Measurements from ENCODE around the gene TNFRSF25. TPM values are rescaled to one million over a fixed set of nuclear protein-coding genes. Genes with fewer than 3 reads are reported as not detected.

The TNFRSF25 gene
- total and polyA plus RNA-seq, 2 of the 8 experiments (the other 6 are each of a cell fraction or from before 2014, with no cell fraction given): 10.7 to 19.5 TPM

DNA sequence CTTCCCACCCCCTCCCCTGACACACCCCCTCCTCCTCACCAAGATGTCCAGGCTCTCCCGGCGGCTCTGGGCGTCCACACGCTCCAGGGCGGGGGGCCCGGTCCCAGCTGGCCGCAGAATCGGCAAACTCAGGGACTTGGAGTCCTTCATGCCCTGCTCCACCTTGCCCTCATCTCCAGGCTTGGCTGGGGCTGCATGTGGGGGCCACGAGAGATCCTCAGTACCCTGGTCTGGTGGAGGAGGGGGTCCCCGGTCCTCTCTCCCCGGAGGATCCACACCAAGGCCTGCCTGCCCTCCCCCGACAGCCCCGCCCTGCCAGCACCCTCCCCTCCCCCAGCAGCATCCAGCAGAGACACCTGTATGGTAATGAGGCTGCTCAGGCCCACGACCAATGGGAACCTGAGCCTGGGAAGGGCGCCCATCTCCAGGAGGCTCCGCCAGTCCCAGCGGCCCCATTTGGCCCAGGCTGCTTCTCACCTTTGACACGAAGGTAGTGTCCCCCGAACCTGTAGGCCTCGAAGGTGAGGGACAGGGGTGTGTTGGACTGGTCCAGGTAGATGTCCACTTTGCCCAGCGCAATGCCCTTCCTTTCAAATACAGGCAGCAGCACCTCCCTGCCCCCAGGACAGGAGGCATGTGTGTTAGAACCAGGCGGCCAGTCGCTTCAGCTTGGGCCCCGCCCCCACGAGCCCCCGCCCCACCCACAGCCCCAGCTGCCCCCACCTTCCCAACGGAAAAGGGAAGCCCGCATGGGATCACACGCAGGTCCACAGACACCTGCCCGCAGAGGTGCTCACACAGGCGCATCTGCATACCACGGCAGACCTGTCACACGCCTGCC is 8.2 kb upstream of the TNFRSF25 start:
- Histone ChIP-seq H3K79me2 (ENCODE audit: control insufficient read depth in 1 of 2, insufficient read depth in 2 of 2, low read length in 2 of 2) (no peaks in the 10 kb centered on the region), H3K79me1 (ENCODE audit: low read depth, low read length) (no peaks in the 10 kb centered on the region), H3K9ac (replicated peaks in 1 of 4; ENCODE audit: extremely low read depth in 1 of 4, low read depth in 3 of 4, low read length in 3 of 4) (no peak overlapping the region), H4K20me1 (replicated peaks in 1 of 2; ENCODE audit: control insufficient read depth in 1 of 2, insufficient read depth in 2 of 2, low read length in 2 of 2) (peaks cover 5 to 12% of the 10 kb centered on the region in 2 experiments), H2BK12ac (ENCODE audit: low read depth, low read length) (peak overlapping the region; percentile 90; the same call in 1 of the 2 replicates), H2BK5ac (ENCODE audit: low read depth, low read length) (peak overlapping the region; percentile 75; the same call in 1 of the 2 replicates), H3K14ac (ENCODE audit: insufficient read length) (no peak overlapping the region), H4K91ac (replicated peaks; ENCODE audit: insufficient read length, low read length) (peak overlapping the region; percentile 91), H3K4ac (replicated peaks; ENCODE audit: insufficient read length, low read depth, low read length) (no peak overlapping the region), H3K27me3 (replicated peaks in 1 of 4; ENCODE audit: control insufficient read depth in 3 of 4, extremely low read depth in 1 of 4, insufficient read depth in 3 of 4, low read length in 3 of 4) (no peaks in the 10 kb centered on the region; a peak in 1 of 7 replicates), H2BK20ac (ENCODE audit: low read length) (0 out of 2 replicates have a peak overlapping the region, but pooled peaks have one; percentile 48), H2AK5ac (ENCODE audit: low read depth, low read length) (peak overlapping the region; percentile 90; the same call in 1 of the 2 replicates), H3K36me3 (ENCODE audit: control insufficient read depth in 2 of 4, insufficient read depth in 4 of 4, low read length in 3 of 4) (peaks cover 3 to 16% (median 7%) of the 10 kb centered on the region in 4 experiments; a peak in 5 of 8 replicates), H4K5ac (ENCODE audit: insufficient read length, low read depth, low read length) (no peak overlapping the region), H3K27ac (ENCODE audit: low read depth, low read length) (no peak overlapping the region; the same call in 1 of the 2 replicates), H4K8ac (ENCODE audit: extremely low read depth, insufficient read depth, low read length) (0 out of 2 replicates have a peak overlapping the region, but pooled peaks have one; percentile 45), H2AFZ (ENCODE audit: low read length) (no peak overlapping the region), H3K9me3 (ENCODE audit: insufficient read depth in 2 of 2, low read depth in 1 of 2, low read length in 1 of 2) (no peaks in the 10 kb centered on the region), H2BK120ac (replicated peaks; ENCODE audit: low read depth, low read length) (no peak overlapping the region), H3K23ac (ENCODE audit: insufficient read length) (no peak overlapping the region), H3K56ac (replicated peaks; ENCODE audit: insufficient read length, low read depth, low read length) (no peak overlapping the region), H3K4me1 (replicated peaks in 1 of 4; ENCODE audit: control insufficient read depth in 3 of 4, insufficient read depth in 4 of 4, low read length in 3 of 4) (peaks cover 0 to 22% (median 14%) of the 10 kb centered on the region in 4 experiments; a peak in 6 of 7 replicates), H3K4me3 (ENCODE audit: extremely low read depth in 1 of 4, insufficient read depth in 2 of 4, low read depth in 3 of 4, low read length in 4 of 4) (no peak overlapping the region), H3K23me2 (ENCODE audit: low read depth, low read length) (no peaks in the 10 kb centered on the region), H3K18ac (ENCODE audit: extremely low read depth, low read length) (peak overlapping the region; percentile 87), H3K4me2 (ENCODE audit: insufficient read depth in 1 of 2, low read depth in 2 of 2, low read length in 2 of 2) (peak overlapping the region; percentile 18 to 27; a peak in 2 of 4 replicates), H2BK15ac (ENCODE audit: low read length) (peak overlapping the region; percentile 99; the same call in 1 of the 2 replicates)
- WGBS, 2 experiments (ENCODE audit: extremely low coverage in 1 of 2, insufficient coverage in 1 of 2, insufficient read length in 1 of 2, insufficient replicate concordance in 2 of 2, low coverage in 1 of 2, low lambda C conversion rate in 2 of 2, missing lambda C conversion rate in 1 of 2): 88% methylated on average over 21 of the region's 33 CpGs; no CpG with 5 or more reads in 1 of the 2 experiments
- TF ChIP-seq, protein P1, sequence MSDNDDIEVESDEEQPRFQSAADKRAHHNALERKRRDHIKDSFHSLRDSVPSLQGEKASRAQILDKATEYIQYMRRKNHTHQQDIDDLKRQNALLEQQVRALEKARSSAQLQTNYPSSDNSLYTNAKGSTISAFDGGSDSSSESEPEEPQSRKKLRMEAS (IDR thresholded peaks at IDR 0.05): 0 out of 2 replicates have a peak, but pooled peaks have one; percentile 15
- TF ChIP-seq, protein P2, sequence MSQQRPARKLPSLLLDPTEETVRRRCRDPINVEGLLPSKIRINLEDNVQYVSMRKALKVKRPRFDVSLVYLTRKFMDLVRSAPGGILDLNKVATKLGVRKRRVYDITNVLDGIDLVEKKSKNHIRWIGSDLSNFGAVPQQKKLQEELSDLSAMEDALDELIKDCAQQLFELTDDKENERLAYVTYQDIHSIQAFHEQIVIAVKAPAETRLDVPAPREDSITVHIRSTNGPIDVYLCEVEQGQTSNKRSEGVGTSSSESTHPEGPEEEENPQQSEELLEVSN (IDR thresholded peaks at IDR 0.05): 0 out of 2 replicates have a peak, but pooled peaks have one; percentile 29
- TF ChIP-seq BACH1 (IDR thresholded peaks at IDR 0.05; ENCODE audit: low read length) (no peak), PHF8 (conservative IDR thresholded peaks at IDR 0.05; ENCODE audit: low read depth, low read length) (no peak), POLR2AphosphoS5 (IDR thresholded peaks at IDR 0.05; ENCODE audit: low read depth, low read length) (no peak)
- FAIRE-seq (no peak), DNase-seq (ENCODE audit: low read depth in 1 of 2, low spot score in 2 of 2) (peak in 1 of 2 experiments; percentile 51)
- CTCF ChIA-PET (ENCODE audit: partially characterized antibody): interaction anchor here (2.7 to 6.1 kb wide), 5 partner anchors 11 to 49 kb away, joined by 17 to 79 read pairs (median 25); partner anchors contain the start of gene PLEKHG5
- POLR2A ChIA-PET (ENCODE audit: partially characterized antibody): interaction anchor here (1.0 to 13.7 kb wide), 3 partner anchors 10 to 23 kb away, joined by 5 to 123 read pairs (median 13); no protein-coding TSS in a partner anchor

Measured in H1 (cell line).